GM20000 (cell line): ENCODE measurements around the gene MED15.

Experiments
- DNase-seq: peaks from one replicate; pipeline ENCODE4 v3.0.0; 2012; ENCODE audit warnings: low spot score
- TF ChIP-seq, protein P1 (sequence below): IDR thresholded peaks from 2 replicates; pipeline ENCODE4 v1.5.1; 2012; ENCODE audit warnings: mild to moderate bottlenecking, control low read depth; ENCODE audit errors: extremely low read depth, missing control alignments

The MED15 gene

DNA sequence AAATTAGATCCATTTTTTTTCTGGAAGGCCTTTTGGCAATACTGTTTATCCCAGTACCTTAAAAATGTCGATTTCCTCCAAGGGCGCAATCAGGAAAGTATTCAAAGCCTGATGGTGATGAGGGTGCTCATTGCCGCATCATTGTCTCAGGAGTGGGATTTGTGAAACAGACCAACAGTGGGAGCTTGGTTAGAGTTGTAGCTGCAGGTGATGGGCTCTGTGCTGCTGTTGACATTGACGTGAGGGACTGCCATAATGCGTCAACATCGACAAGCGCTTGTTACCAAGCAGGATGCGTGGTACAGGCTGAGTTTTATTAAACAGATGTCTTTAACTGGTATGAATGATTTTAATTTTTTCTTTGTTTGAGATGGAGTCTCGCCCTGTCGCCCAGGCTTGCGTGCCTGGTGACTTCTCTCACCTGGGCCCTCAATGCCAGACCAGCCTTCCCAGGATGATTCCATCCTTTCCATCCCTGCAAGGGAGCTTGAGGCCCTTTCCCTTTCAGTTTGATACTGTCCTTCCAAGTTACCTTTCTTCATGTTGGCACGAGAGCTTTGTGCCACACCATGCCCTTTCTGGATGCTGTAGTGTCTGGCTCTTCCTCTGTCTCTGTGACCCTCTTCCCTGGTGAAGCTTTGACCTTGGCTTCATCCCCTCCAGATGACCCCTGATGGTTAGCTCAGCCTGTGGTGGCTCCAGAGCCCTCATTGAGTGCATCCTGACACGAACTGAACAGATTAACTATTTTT, 10.6 kb downstream of the MED15 start:
- no peak for DNase-seq
- TF ChIP-seq, protein P1, sequence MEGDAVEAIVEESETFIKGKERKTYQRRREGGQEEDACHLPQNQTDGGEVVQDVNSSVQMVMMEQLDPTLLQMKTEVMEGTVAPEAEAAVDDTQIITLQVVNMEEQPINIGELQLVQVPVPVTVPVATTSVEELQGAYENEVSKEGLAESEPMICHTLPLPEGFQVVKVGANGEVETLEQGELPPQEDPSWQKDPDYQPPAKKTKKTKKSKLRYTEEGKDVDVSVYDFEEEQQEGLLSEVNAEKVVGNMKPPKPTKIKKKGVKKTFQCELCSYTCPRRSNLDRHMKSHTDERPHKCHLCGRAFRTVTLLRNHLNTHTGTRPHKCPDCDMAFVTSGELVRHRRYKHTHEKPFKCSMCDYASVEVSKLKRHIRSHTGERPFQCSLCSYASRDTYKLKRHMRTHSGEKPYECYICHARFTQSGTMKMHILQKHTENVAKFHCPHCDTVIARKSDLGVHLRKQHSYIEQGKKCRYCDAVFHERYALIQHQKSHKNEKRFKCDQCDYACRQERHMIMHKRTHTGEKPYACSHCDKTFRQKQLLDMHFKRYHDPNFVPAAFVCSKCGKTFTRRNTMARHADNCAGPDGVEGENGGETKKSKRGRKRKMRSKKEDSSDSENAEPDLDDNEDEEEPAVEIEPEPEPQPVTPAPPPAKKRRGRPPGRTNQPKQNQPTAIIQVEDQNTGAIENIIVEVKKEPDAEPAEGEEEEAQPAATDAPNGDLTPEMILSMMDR: no peak

GRCh38 chr22:20519558-20519957, 12.1 kb downstream of the MED15 start:
- DNase-seq: no peak
- TF ChIP-seq, protein P1: no peak

DNA sequence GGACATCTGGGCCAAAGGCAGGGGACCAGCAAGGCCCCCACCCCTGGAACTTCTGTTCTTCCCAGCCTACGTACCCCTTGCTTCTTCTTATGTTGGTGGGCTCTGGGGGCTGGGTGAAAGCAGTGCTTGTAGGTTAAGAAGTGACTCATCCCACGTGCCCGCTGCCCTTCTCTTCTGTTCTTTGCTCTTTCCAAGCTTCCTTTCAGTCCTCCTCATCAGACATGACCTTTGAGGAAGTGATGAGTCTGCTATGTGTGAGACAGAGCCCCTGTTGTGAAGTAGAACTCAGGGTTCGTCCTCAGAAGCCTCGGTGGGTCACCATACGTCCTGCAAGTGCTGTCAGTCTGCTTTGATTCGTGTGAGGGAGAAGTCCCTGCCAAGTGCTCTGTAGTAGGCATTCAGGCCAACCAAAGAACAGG, 12.7 kb downstream of the MED15 start:
- DNase-seq: no peak
- TF ChIP-seq, protein P1: no peak

GRCh38 chr22:20522134-20523004, 15.0 kb downstream of the MED15 start:
- DNase-seq: no peak
- TF ChIP-seq, protein P1: no peak

DNA sequence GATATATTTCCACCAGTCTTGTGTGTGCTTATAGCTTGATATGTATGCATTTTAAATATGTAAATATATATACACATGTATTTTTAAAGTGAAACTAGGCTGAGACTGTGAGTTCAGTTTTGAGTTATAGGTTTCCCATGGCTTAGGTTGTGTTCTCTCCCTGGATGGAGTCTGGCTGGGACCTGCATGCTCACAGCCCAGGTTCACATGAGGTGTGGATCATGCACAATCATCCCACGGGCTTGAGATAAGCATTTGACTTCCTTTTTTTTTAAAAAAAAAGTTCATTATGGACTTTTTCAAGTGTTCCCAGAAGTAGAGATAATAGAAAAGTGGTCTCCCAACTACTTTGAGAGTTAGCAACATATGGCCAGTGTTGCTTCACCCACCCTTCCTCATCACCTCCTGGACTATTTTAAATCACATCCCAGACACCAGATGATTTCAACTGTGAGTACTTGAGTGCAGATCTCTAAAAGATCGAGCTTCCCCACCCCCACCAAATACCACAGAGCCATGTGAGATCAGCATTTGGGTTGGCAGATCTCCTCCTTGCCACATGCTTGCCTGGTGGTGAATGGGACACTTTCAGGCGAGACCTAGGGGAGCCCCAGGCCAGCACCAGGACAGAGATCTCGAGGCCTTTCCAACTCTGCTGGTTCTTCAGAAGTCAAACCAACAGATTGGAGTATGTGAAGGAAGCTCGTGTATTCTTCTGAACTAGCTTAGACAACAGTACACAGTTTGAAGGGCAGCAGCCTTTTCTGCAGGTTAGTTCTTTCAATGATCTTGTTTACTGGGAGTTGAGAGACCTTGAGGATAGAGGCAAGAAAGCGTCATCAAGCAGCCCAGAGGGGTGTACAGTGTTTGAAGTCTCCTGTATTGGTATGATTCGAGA, 15.9 kb downstream of the MED15 start:
- no peak for DNase-seq
- TF ChIP-seq, protein P1: no peak

- DNase-seq: no peak
- TF ChIP-seq, protein P1: no peak
Observed at GRCh38 chr22:20524004-20524481, 16.6 kb downstream of the MED15 start.
